Measurements from ENCODE around the gene TJAP1. TPM values are rescaled to one million over a fixed set of nuclear protein-coding genes. Genes with fewer than 3 reads are reported as not detected.

The TJAP1 gene
- total and polyA plus RNA-seq, 8 donors: 12.9 to 44.5 (median 17.3) TPM

GRCh38 chr6:43508481-43509141, 31.2 kb downstream of the TJAP1 start:
- DNase-seq (no peak), ATAC-seq (no peak), FAIRE-seq (no peak)
- Histone ChIP-seq H3K9me3 (no peaks in the 10 kb centered on the region), H3K4me3 (no peak overlapping the region), H3K36me3 (peaks cover 0 to 29% (median 20%) of the 10 kb centered on the region in 3 donors), H3K27ac (no peak overlapping the region), H3K27me3 (no peaks in the 10 kb centered on the region), H3K4me1 (peaks cover 0 to 4% (median 0%) of the 10 kb centered on the region in 3 donors)
- 77 to 79% methylated on average over 8 of the region's 8 CpGs for WGBS, 2 donors
- TF ChIP-seq CTCF (IDR thresholded peaks at IDR 0.05): no peak
- intact Hi-C loops (cut with DNase I): loop anchor here in 2 of 3 donors (5.0 to 10.0 kb wide), 2 partner anchors 54 to 56 kb away; partner anchors contain the start of gene DLK2 (in 1 of the 2)

- peak in 1 of 4 donors; percentile 3 for ATAC-seq
- no peak for TF ChIP-seq CTCF (IDR thresholded peaks at IDR 0.05)
- H3K36me3 ChIP-seq: peaks cover 0 to 33% (median 23%) of the 10 kb centered on the region in 3 donors
Observed at GRCh38 chr6:43509142-43509983, 32.0 kb downstream of the TJAP1 start.

GRCh38 chr6:43509984-43510826, 32.8 kb downstream of the TJAP1 start, which contains the start of gene LRRC73:
TSS of gene LRRC73 (minus strand) at chr6:43510346. CDS start at chr6:43509785, 561 bp downstream.
- peak; percentile 89 to 93 (median 91) for ATAC-seq
- WGBS, 2 donors: 6% methylated on average over 71 to 96 of the region's 96 CpGs
- Histone ChIP-seq H3K36me3 (peaks cover 0 to 37% (median 23%) of the 10 kb centered on the region in 3 donors), H3K9me3 (no peaks in the 10 kb centered on the region), H3K27me3 (no peaks in the 10 kb centered on the region), H3K4me3 (peak within 1 kb of the TSS; percentile 59 to 94 (median 74)), H3K27ac (peak within 1 kb of the TSS in 2 of 4 donors; percentile 22 to 34), H3K4me1 (peaks cover 6 to 11% (median 9%) of the 10 kb centered on the region in 3 donors)
- no peak for TF ChIP-seq CTCF (IDR thresholded peaks at IDR 0.05)
- no peak for FAIRE-seq
- intact Hi-C loops (cut with DNase I): loop anchor here in 2 of 3 donors (5.0 to 10.0 kb wide), 2 partner anchors 55 to 58 kb away; partner anchors contain the start of gene DLK2 (in 1 of the 2)
- peak; percentile 87 to 98 (median 95) for DNase-seq

More at GRCh38 chr6:43509142-43509983, 32.0 kb downstream of the TJAP1 start:
- Histone ChIP-seq H3K4me3 (peak overlapping the region; percentile 59 to 94 (median 74)), H3K27me3 (no peaks in the 10 kb centered on the region), H3K4me1 (peaks cover 0 to 4% (median under 1%) of the 10 kb centered on the region in 3 donors), H3K27ac (no peak overlapping the region), H3K9me3 (no peaks in the 10 kb centered on the region)
- intact Hi-C loops (cut with DNase I): loop anchor here in 2 of 3 donors (5.0 to 10.0 kb wide), 2 partner anchors 55 to 57 kb away; partner anchors contain the start of gene DLK2 (in 1 of the 2)
- DNase-seq (peak in 2 of 6 donors; percentile 79 to 81), FAIRE-seq (no peak)
- 9 to 10% methylated on average over 59 to 69 of the region's 69 CpGs for WGBS, 2 donors

DNA sequence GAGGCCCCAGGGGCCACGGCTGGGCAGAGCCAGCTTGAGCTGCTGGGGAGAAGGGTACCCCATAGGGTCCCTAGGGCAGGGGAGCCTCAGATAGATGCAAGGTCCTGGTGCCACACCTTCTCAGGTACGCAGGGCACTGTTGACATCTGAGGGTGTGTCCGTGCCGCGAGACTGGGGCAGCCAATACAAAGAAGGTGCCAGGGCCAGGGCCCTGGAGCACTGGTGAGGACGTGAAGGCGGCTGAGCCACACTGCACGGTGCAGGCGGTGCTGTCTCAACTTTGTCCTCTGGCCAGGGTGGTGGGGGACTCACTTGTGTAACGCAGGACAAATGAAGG, 33.4 kb downstream of the TJAP1 start:
- Histone ChIP-seq H3K9me3 (no peaks in the 10 kb centered on the region), H3K27me3 (no peaks in the 10 kb centered on the region), H3K4me1 (peaks cover 8 to 17% (median 15%) of the 10 kb centered on the region in 3 donors), H3K4me3 (peak overlapping the region in 1 of 4 donors; percentile 94), H3K27ac (peak overlapping the region in 1 of 4 donors; percentile 34), H3K36me3 (peaks cover 0 to 40% (median 23%) of the 10 kb centered on the region in 3 donors)
- WGBS, 2 donors: 69 to 71% methylated on average over 10 of the region's 10 CpGs
- TF ChIP-seq CTCF (IDR thresholded peaks at IDR 0.05): no peak
- peak in 1 of 6 donors; percentile 38 for DNase-seq
- intact Hi-C loops (cut with DNase I): no loop called here
- ATAC-seq: peak; percentile 1 to 7 (median 5)
- FAIRE-seq: no peak

Measured in pancreas (tissue), 10 donors.